ENCODE data around the gene CRACDL.

DNA sequence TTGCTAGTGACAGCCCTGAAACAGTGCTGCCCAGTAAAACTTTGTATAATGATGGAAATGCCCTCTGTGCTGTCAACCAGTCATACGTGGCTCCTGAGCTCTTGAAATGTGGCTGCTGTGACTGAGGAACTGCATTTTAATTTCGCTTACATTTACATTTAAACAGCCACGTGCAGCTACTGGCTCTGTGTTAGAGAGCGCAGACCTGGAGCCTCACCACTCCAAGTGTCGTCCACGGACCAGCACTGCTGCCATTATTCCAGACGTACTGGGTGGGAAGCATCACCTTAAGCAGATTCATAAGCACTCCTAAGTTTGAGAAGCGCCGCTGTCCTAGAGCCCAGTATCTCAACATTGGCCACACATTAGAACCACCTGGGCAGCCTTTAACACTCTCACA, 128.1 kb downstream of the CRACDL start:
- TF ChIP-seq, protein P1, sequence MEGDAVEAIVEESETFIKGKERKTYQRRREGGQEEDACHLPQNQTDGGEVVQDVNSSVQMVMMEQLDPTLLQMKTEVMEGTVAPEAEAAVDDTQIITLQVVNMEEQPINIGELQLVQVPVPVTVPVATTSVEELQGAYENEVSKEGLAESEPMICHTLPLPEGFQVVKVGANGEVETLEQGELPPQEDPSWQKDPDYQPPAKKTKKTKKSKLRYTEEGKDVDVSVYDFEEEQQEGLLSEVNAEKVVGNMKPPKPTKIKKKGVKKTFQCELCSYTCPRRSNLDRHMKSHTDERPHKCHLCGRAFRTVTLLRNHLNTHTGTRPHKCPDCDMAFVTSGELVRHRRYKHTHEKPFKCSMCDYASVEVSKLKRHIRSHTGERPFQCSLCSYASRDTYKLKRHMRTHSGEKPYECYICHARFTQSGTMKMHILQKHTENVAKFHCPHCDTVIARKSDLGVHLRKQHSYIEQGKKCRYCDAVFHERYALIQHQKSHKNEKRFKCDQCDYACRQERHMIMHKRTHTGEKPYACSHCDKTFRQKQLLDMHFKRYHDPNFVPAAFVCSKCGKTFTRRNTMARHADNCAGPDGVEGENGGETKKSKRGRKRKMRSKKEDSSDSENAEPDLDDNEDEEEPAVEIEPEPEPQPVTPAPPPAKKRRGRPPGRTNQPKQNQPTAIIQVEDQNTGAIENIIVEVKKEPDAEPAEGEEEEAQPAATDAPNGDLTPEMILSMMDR (IDR thresholded peaks at IDR 0.05) = no peak
- TF ChIP-seq POLR2AphosphoS5 (IDR thresholded peaks at IDR 0.05) = no peak
